GM03348 (cell line): Measurements from ENCODE around the gene SCML2.
"Not testable (repeated sequence)": the region's sequence is repeated elsewhere in the genome, so short reads cannot be mapped to it uniquely, and the experiment has no call there.

Source experiments
- DNase-seq: peaks from one replicate; pipeline ENCODE4 v3.0.0; 2012; ENCODE audit warnings: low spot score

The SCML2 gene

DNA sequence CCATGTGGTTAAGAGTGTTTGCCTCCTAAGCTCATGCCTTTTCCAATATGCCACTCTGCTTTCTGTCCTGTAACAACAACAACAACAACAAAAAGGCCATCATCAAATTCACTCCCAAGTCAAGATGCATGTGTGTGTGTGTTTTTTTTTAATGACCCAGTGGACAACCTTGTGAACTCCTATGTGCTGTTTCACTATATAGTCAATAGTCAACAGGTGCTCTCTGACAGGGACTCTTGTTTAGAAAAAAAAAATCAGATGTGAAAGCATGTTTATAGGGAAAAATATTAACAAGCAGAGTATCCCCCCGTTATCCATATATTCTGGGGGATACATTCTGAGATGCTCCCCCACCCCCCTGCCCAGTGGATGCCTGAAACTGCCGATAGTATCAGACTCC is 83.2 kb downstream of the SCML2 start:
- DNase-seq: no peak

DNA sequence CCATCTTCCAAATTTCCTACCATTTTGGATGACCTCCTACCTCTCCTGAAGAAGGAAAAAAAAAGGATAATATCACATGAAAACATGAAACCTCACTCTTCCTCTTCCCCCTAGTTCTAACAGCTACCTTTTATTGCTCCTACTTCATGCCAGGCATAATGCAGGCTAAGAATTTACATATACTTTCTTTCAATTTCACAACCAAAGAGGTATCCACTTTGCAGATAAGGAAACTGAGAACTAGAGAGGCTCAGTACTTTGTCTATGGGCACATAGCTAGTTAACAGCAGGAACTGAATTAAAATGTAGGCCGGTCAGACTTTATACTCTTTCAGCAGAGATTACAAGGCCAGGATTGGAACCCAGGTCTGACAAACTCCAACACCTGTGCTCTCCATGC is 99.4 kb downstream of the SCML2 start:
- no peak for DNase-seq

DNA sequence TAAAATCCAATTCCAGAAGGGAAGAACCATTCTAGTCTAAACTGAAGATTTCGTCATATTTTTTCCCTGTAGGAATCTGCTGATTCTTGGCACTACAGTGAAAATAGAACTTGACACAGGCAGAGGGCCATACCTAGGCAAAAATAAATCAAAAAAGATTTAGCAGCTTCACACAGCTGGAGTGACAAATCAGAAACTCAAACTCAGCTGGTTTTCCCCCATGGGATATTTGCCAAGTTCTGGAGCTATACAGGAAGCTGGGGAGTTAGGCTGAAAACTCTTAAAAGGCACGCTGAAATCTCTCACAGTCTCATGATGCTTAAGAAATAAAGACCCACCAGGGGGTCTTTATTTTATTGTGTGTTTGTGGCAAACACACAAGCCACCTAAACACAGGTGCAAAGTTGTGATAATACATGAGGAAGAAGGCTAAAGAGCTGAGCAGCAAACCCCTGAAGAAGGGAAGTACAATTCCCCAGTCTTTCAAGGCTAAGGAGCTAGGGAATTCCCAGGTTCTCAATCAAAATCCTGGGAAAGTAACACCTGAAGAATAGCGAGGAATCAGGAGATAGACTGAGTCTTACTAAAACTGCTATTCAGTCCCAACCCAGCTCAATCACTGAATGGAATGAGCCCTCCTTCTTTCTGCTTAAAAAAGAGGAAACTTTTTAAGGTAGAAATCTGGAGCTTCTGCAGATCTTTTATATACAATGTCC is 101.7 kb downstream of the SCML2 start:
- DNase-seq: peak; percentile 2

DNA sequence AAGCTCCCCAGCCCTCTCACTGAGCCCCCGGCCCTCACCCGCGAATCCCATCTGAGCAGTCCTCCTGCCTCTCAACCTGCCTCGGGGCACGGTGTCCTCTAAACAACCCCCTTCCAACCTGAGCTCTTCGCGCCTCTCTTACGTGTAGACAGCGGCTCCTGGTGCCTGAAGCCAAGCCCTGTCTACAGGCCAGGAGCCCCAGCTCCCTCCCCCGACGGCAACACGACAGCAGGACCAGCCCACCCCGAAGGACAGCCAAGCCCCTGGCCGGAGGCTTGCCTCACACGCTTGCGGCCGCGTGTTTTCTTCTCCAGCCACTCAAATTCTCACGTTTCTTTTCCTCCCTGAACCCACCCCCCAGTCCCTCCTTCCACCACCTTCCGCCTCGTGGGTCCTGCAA is 124.8 kb downstream of the SCML2 start:
- not testable (repeated sequence) for DNase-seq

DNA sequence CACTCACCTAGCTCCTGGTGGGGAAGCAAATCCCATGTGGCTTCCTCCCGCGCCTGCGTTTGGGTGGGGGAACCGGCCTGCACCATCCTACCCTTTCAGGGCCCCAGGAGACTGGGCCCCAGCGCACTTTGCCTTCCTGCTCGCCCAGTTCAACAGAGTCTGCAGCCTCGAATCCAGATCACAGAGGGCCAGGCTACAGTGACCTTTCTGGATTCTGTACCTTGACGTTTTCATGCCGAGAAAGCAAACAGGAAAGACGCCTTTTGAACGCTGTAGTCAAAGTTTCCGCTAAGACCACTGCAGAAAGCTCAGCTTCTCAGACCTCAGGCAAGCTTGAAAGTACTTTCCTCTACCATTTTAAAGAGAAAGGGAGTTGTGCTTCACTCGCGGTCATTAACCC is 126.4 kb downstream of the SCML2 start:
- no peak for DNase-seq

DNA sequence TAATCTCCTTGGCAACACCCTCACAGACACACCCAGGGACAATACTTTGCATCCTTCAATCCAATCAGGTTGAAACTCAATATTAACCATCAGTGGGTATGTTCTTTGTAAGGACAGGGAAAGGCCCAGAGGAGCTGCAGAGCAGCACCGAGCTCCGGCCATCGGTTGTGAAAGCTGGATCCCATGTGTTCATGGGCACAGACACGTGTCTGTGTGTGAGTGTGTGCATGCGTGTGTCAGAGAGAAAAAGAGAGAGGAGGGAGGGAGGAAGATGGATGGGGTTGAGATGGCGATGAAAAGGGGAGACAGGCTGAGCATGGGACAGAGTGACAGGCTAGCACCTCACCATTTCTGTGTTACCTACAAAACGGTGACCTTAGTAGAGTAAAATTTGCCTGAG is 127.0 kb downstream of the SCML2 start:
- no peak for DNase-seq

DNA sequence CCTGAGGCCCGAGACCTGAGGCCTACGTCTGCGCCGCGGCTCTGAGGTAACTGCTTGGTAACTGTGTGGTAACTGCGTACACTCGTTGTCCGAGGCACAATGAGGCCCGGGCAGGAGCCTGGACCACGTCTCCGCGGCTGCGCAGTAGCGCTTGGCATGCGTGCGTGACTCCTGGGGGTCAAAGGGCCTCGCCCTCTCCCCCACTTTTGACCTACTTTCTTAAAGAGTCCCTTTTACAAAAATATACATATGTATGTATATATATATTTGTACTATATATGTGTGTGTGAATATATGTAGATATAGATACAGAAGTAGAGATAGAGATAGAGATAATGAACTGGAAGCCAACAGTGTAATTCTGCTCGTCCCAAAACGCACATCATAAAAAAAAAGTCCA is 133.7 kb downstream of the SCML2 start, which contains the start of gene BEND2:
Gene BEND2 (minus strand): TSS at position 101 of the 400 bp plus-strand sequence. CDS start 136 bp downstream, outside the sequence.
- DNase-seq: no peak

DNA sequence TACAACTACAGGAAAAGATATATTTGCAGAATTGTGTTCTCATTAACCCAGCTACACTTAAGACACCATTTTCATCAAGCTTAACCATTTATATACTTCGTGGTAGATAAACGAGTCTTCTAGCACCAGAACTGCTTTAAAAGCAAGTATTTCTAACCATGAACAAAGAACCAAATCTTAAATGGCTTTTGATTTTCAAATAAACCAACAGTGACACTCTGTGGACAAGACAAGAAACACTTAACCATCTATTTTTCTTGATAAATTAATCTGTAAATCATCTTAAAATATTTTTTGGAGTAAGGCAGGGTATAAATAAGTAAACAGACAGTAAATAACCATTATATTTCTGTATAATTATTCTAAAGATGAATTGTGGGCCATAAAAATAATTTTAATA is 144.0 kb downstream of the SCML2 start:
- DNase-seq: peak; percentile 7

DNA sequence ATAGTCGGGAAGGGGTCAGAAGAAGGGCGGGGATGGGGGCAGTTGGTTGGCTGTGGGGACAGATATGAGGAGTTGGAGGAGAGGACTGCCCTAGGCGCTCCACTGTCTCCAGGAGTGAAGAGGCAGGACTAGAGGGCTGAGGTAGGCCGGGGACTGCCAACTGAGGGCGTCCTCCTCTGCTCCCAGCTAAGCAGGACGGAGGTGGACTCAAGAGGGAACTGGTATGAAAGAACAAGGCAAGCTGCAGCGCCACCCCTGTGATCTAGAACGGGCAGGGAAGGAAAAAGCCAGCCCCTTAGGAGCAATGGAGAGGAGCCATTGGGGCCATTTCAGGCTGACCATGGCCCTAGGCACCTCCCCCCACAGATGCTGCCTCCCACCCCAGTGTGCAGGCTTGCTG is 147.8 kb downstream of the SCML2 start:
- DNase-seq: no peak

DNA sequence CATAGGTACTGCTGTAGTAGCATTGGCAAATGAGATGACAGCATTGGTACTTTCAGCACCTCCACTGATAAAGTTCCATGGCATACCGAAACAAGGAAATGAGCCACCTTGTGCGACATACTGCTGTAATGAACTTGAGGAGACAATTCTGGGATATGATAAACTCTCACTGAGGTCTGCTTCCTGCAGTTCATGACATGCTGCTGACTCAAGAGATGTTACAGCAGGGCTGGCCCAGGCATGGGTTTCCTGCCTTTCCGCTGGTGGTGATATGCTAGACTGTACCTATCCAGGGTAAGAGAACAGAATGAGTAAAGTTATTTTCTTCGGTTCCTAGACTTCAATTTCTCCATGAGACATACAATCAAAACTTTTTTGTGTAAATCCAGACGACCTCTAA is 150.9 kb downstream of the SCML2 start:
- no peak for DNase-seq

DNA sequence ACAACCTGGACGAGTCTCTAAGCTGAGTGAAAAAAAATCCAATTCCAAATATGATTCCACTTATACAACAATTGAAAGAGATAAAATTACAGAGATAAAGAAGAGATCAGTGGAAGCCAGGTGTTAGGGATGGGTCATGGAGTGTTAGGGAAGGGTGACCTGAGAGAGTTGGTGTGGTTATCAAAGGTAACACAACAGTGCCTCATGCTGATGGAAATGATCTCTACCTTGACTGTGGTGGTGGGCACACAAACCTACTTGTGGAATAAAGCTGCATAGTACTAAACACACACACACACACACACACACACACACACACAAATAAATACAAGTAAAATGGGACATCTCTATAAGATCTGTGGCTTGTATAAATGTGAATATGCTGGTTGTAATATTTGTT is 159.8 kb downstream of the SCML2 start:
- DNase-seq: no peak
